RWPE1 (cell line): ENCODE data around the gene TSR3.

ENCODE experiments used
- CTCF ChIA-PET: fragments of 350-600 bp; sonication (Branson Sonifier 250); formaldehyde crosslinking; extraction: SDS; loops from one replicate; lab custom pipeline; 2021; lab: Yijun Ruan, JAX
- POLR2A ChIA-PET: fragments of 400-600 bp; formaldehyde crosslinking; extraction: SDS; loops from one replicate; lab custom pipeline; 2020; ENCODE audit warnings: antibody characterized with exemption; ENCODE audit not compliant: low non-redundant PET; lab: Yijun Ruan, JAX
- DNase-seq: peaks from one replicate; pipeline ENCODE4 v3.0.0; 2012; ENCODE audit warnings: low spot score
- H3K27ac ChIP-seq: fragments of 450-650 bp; 2 replicates; pipeline ENCODE4 v1.5.1; 2017
- TF ChIP-seq, protein P1 (sequence below): fragments of 450-650 bp; conservative IDR thresholded peaks from 2 replicates; pipeline ENCODE4 v1.5.1; 2017; ENCODE audit warnings: low read depth, mild to moderate bottlenecking

The TSR3 gene

GRCh38 chr16:1336619-1337018 is 15.1 kb downstream of the TSR3 start:
- ChIA-PET CTCF (no interaction called here), POLR2A (no interaction called here)
- H3K27ac ChIP-seq, result no peak overlapping the region
- TF ChIP-seq, protein P1, sequence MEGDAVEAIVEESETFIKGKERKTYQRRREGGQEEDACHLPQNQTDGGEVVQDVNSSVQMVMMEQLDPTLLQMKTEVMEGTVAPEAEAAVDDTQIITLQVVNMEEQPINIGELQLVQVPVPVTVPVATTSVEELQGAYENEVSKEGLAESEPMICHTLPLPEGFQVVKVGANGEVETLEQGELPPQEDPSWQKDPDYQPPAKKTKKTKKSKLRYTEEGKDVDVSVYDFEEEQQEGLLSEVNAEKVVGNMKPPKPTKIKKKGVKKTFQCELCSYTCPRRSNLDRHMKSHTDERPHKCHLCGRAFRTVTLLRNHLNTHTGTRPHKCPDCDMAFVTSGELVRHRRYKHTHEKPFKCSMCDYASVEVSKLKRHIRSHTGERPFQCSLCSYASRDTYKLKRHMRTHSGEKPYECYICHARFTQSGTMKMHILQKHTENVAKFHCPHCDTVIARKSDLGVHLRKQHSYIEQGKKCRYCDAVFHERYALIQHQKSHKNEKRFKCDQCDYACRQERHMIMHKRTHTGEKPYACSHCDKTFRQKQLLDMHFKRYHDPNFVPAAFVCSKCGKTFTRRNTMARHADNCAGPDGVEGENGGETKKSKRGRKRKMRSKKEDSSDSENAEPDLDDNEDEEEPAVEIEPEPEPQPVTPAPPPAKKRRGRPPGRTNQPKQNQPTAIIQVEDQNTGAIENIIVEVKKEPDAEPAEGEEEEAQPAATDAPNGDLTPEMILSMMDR, result no peak
- no peak for DNase-seq

- no peak overlapping the region for H3K27ac ChIP-seq
- ChIA-PET POLR2A (no interaction called here), CTCF (interaction anchor here (0.8 kb wide), 1 partner anchor 36 kb away, joined by 5 read pairs; no protein-coding TSS in a partner anchor)
- TF ChIP-seq, protein P1, result no peak
- no peak for DNase-seq
Measured at GRCh38 chr16:1335996-1336395, 15.7 kb downstream of the TSR3 start.

DNA sequence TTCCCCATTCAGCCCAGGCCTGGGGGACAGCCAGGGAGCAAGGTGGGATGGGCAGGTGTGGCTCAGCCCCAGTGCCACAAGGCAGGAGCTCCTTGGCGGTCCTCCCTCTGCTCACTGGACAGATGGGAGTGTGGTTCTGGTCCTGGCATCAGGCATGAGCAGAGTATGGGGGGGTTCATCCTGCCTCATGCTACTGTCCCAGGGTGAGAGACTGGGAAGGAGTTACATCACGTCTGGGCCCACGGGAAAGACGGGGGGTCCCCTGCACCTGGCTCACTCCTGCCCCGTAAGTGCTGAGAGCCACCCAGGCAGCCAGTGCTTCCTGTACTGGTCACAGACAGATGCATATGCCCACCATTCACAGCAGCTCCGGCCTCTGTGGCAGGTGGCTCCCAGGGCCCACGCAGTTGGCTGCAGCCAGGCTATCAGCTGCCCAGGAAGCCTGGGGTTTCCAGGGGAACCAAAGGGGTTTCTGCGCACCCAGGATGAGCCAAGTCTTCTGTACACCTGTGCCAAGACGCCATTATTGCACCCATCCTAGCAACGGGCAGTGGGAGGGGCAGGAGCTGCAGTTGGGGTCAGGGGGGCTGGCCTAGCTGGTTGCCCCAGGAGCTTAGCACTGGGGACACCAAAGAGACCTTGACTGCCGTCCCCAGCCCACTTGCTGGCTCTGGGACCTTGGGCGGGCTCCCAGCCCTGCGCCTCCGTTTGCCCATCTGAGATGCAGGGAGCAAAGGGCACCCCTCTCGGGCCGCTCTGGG is 16.3 kb downstream of the TSR3 start:
- H3K27ac ChIP-seq, result no peak overlapping the region
- ChIA-PET CTCF (interaction anchor here (0.8 kb wide), 1 partner anchor 35 kb away, joined by 5 read pairs; no protein-coding TSS in a partner anchor), POLR2A (no interaction called here)
- DNase-seq, result no peak
- TF ChIP-seq, protein P1, result no peak

DNA sequence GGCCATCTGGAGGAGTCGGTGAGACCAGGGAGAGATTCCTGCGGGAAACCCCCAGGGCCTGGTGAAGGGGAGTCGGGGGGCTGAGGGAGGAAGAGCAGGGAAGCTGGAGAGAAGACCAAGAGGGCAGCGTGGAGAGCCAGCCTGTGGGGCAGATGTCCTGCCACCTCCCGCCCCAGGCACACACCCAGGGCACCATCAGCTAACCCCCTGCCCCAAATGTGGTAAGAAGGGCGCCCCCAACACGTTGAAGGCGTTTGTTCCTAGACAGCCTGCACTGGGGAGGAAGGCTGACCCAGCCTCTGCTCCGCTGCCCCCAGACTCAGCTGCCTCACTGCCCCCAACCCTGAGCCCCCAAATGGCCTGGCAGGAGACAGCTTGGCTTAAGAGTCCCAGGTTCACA is 16.9 kb downstream of the TSR3 start:
- CTCF ChIA-PET, result no interaction called here
- no peak for DNase-seq
- POLR2A ChIA-PET, result no interaction called here
- no peak overlapping the region for H3K27ac ChIP-seq
- TF ChIP-seq, protein P1, result no peak

GRCh38 chr16:1333854-1334700 is 17.6 kb downstream of the TSR3 start:
- TF ChIP-seq, protein P1, result no peak
- no peak overlapping the region for H3K27ac ChIP-seq
- DNase-seq, result no peak
- ChIA-PET POLR2A (no interaction called here), CTCF (no interaction called here)

GRCh38 chr16:1333149-1333812 is 18.4 kb downstream of the TSR3 start, which contains the start of gene BAIAP3:
Gene BAIAP3, plus strand, starts transcription at chr16:1333645. Its CDS starts 4,905 bp downstream, at chr16:1338550.
- no peak within 1 kb of the TSS for H3K27ac ChIP-seq
- POLR2A ChIA-PET, result interaction anchor here (0.9 kb wide), 1 partner anchor 10 kb away, joined by 3 read pairs; no protein-coding TSS in a partner anchor
- CTCF ChIA-PET, result no interaction called here
- TF ChIP-seq, protein P1, result no peak
- peak; percentile 73 for DNase-seq
